HG03139 (cell line): ENCODE measurements around the gene ATG4B.

ENCODE experiments used
- ATAC-seq: cut with Tn5 transposase; IDR thresholded peaks from one replicate; pipeline ENCODE4 v1.9.1; 2021; ENCODE audit not compliant: unreplicated experiment

Gene ATG4B

GRCh38 chr2:241680827-241681599 lies 43.5 kb downstream of the ATG4B start:
- ATAC-seq, result no peak

DNA sequence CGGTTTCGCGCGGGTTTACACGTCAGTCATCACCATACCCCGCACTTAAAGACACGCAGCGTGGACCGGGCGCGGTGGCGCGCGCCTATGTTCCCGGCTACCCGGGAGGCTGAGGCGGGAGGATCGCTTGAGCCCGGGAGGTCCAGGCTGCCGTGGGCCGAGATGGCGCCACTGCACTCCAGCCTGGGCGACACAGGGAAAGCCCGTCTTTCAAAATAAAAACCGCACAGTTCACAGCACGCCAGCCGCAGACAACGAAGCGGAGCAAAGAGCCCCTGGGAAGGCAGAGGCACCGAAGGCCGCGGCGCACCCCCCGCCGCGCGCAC lies 48.8 kb downstream of the ATG4B start:
- no peak for ATAC-seq

GRCh38 chr2:241686650-241687425 lies 49.3 kb downstream of the ATG4B start, which contains the start of gene DTYMK:
Gene DTYMK (minus strand): TSS chr2:241686815. CDS start chr2:241686783, 32 bp downstream.
- ATAC-seq, result peak; percentile 92

DNA sequence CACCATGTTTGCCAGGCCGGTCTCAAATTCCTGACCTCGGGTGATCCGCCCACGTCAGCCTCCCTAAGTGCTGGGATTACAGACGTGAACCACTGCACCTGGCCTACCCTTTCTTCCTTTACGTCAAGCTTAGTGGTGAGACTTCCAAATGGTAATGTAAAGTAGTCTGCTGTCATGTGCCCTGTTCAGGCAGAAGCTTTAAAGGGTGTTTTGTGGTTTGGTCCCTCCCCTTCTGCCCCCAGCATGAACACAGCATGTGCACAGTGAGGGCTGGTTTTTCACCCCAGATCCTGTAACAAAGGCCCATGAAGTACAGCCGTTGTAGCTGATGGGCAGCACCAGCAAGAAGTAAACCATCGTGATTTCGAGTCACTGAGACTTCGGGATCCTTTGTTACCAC lies 51.8 kb downstream of the ATG4B start:
- no peak for ATAC-seq

DNA sequence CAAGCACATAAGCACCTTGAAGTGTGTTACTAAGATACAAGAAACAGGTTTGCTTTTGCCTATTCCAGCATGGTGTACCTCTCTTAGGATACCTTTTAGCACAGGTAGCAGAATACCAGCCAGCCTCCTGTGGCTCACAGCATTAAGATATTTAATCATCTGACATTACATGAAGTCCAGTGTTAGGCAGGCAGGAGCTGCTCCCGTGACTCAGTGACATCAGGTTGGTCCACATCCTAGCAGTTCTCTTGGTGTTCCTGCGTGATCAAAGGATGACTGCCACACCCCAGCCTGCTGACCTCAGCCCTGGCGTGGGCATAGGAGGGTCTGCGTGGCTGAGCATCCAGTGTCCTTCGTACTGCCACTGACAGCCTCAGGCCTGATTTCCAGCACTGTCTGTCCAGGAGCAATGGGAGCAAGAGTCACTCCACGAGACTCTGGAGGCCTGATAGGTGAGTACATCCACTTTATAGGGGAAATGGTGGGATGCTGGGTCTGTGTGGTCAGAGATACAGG lies 52.8 kb downstream of the ATG4B start:
- ATAC-seq, result no peak

- no peak for ATAC-seq
These were observed 55.0 kb downstream of the ATG4B start for GRCh38 chr2:241692448-241692847.

DNA sequence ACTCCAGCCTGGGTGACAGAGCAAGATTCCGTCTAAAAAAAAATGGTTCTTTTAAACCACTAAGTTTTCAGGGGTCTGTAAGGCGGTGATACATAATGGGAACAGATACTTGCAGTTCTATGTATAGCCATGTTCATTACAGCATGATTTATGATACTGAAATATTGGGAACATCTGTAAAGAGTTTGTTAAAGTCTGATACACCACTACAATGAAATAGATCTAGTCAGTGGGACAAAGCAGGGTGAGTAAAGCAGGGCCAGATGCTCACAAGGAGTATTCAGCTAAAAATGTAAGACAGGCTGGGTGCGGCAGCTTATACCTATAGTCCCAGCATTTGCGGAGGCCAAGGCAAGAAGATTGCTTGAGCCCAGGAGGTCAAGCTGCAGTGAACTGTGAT lies 58.2 kb downstream of the ATG4B start:
- ATAC-seq, result no peak

- no peak for ATAC-seq
These were observed 63.6 kb downstream of the ATG4B start for GRCh38 chr2:241701149-241701398.

DNA sequence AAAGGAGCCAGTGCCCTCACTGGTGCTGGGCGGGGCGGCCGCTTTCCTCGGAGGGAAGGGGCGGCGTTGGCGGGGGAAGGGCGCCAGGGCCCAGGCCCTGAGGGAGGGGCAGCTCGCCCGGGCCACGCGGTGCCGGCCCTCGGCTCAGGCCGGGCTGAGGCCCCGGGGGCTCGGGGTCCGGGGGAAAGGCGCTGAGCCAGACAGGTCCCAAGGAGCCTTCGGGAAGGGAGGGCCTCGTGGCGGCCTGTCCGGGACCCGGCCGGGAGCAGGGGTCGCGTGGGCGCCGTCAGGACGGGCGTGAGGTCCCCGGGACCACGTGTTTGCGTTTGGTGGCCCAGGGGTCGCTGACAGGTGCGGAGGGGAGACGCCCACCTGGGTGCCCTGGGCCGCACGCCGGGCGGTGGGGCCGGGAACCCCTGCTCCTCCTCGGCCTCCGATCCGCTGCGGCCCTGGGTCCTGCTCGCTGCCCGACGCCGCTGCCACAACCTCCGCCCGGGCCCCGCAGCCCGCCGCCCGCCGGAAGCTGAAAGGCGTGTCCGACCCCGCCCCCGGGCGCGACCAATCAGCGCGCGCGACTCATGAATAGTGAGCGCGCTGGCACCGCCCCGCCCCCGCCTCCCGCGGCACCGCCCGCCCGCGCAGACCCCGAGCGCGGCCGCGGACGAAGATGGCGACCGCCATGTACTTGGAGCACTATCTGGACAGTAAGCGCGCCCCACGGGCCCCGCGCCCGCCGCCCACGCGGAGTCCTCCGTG lies 64.1 kb downstream of the ATG4B start, which contains the start of gene ING5:
Gene ING5, plus strand, starts transcription at position 641 of the 756 bp plus-strand sequence. Its CDS starts 27 bp downstream, at position 668.
- ATAC-seq, result peak; percentile 47

- peak; percentile 60 for ATAC-seq
These were observed 64.9 kb downstream of the ATG4B start for GRCh38 chr2:241702155-241703031.

GRCh38 chr2:241703032-241703604 lies 65.6 kb downstream of the ATG4B start:
- ATAC-seq, result no peak

DNA sequence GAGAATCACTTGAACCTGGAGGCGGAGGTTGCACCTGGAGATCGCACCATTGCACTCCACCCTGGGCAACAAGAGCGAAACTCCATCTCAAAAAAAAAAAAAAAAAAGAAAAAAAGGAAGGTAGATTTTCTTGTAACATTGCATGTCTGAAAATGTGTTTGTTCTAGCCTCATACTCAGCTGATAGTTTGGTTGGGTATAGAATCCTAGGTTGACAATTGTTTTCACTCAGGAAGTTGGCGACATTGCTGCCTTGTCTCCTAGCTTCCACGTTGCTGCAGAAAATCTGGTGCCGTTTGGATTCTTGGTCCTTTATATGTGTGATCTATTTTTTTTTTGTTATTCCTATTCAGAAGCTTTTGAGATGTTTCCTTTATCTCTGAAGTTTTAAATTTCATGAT lies 69.0 kb downstream of the ATG4B start:
- no peak for ATAC-seq

DNA sequence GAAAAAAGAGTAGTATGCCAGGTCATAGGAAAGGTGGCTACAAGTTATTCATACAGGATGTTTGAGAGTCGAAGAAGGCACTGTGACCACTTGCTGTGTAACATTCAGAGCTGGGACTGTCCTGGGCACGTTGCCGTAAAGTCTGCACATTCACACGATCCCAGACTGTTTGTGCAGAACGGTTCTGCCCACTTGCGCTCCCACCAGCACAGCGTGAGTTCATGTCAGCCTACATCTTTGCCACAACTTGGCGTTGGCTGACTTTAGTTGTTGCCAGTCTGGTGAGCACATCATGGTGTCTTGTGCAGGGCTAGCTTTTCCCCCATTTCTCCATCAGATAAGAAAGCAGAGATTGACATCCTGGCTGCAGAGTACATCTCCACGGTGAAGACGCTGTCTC lies 71.4 kb downstream of the ATG4B start:
- no peak for ATAC-seq

GRCh38 chr2:241719093-241719492 lies 81.6 kb downstream of the ATG4B start:
- ATAC-seq, result no peak

DNA sequence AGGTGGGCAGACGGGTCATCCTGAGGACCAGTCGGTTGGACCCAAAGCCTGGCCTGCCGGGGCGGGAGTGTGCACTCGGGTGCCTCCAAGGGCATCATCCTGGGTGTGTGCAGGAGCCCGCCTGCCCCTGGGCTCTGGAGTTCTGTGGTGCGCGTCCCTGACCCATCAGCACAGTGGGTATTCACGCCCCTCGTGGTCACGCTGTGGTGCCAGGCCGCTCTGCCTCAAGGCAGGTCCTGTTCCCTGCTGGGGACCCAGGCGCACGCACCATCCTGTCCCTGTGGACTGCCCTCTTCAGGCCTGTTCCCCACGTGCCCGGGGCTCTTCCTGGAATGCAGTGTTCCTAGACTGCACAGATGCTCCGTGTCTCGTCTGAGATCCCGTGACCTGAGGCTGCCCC lies 82.6 kb downstream of the ATG4B start:
- ATAC-seq, result no peak

GRCh38 chr2:241720560-241720959 lies 83.1 kb downstream of the ATG4B start:
- ATAC-seq, result no peak

- ATAC-seq, result no peak
These were observed 84.4 kb downstream of the ATG4B start for GRCh38 chr2:241721852-241722251.

DNA sequence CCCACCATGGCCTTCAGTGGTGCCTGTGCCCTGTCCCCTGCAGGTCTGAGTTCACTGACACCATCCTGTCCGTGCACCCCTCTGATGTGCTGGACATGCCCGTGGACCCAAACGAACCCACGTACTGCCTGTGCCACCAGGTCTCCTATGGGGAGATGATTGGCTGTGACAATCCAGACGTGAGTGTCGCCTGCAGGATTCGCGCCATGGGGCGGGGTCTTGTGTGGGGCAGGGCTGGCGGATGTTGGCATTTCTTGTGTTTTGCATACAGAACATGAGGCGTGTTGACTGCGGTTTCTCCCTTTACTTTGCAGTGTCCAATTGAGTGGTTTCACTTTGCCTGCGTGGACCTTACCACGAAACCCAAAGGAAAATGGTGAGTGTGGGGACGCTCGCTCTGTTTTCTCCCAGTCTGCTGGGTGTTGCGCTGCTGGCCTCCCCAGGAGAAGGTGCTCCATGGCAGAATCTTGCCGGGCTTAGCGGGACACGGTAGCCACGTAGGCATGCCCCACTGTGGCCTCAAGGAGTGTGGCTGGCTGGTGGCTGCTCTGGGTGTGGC lies 85.5 kb downstream of the ATG4B start:
- ATAC-seq, result no peak
